Mesothelial cell of epicardium (in vitro differentiated cells): ENCODE measurements around the gene JPH3. TPM values are rescaled to one million over a fixed set of nuclear protein-coding genes. Genes with fewer than 3 reads are reported as not detected.
A peak's percentile ranks its signal among the peaks of the same experiment; 100 is the strongest.

Source experiments
- DNase-seq, 2 experiments: peaks; one replicate each; pipeline ENCODE4 v3.0.0; 2021; ENCODE audit warnings: low spot score in 2 of 2; ENCODE audit not compliant: unreplicated experiment in 2 of 2
- H3K27ac Mint-ChIP-seq: 2 replicates; pipeline ENCODE4 v1.8.0; 2021; ENCODE audit warnings: mixed read lengths
- H3K27me3 Mint-ChIP-seq: 2 replicates; pipeline ENCODE4 v1.8.0; 2021; ENCODE audit warnings: low read depth, mixed read lengths
- H3K36me3 Mint-ChIP-seq: 2 replicates; pipeline ENCODE4 v1.8.0; 2021; ENCODE audit warnings: mixed read lengths
- H3K4me1 Mint-ChIP-seq: 2 replicates; pipeline ENCODE4 v1.8.0; 2021; ENCODE audit warnings: mixed read lengths
- H3K4me3 Mint-ChIP-seq: 2 replicates; pipeline ENCODE4 v1.8.0; 2021; ENCODE audit warnings: mild to moderate bottlenecking, moderate library complexity, mixed read lengths
- H3K9me3 Mint-ChIP-seq: 2 replicates; pipeline ENCODE4 v1.8.0; 2021; ENCODE audit warnings: mixed read lengths
- total RNA-seq: library from RNA; stranded (reverse); gene quantifications from 3 replicates; pipeline ENCODE4 v1.2.1, GENCODE V29; 2021
- TF ChIP-seq, protein P1 (sequence below): fragments of 200-600 bp; sonication (generic); IDR thresholded peaks from one replicate; pipeline ENCODE4 v1.5.0; 2021; ENCODE audit warnings: antibody characterized with exemption; ENCODE audit not compliant: unreplicated experiment

Gene JPH3
- 15.1 to 16.8 TPM (median 15.4 TPM) in 3 replicates for total RNA-seq

DNA sequence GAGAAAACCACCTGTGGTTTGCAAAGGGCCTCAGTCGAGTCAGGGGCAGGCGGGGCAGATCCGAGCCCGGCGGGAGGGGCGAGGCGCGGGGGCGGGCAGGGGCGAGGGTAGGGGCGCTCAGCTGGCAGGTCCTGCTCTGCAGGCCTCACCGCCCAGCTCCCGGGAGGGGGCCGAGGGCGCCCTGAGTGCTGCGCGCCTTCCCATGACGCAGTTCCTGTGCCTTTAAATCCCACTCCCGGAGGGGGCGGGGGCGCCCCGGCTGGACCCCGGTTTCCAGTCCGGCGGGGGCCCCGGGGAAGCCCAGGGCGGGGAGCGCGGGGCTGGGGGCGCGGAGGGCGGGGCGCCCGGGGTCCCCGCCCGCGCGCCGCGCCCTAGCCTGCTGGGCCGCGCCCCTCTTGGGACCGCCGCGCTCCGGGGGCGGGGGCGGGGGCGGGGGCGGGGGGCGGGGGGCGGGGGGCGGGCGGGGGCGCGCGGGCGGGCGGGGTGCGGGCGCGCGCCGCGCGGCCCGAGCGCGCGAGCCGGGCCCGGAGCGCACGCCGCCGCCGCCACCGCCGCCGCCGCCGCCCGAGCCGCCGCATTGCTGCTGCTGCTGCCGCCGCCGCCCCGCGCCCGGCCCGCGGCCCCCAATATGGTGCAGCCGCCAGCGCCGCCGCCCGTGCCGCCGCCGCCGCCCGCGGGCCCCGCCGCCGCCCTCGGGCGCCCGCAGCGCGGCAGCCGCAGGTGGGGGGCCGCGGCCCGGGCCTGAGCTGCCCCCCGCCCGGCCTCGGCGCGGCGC is at the start of gene JPH3:
JPH3 (plus strand) TSS at position 508 of the 775 bp plus-strand sequence. CDS start 639 bp downstream, outside the sequence.
- Mint-ChIP-seq H3K4me1 (peaks cover 15% of the 10 kb centered on the region), H3K36me3 (no peaks in the 10 kb centered on the region), H3K9me3 (no peaks in the 10 kb centered on the region), H3K27me3 (peaks cover 43% of the 10 kb centered on the region), H3K27ac (peak within 1 kb of the TSS; percentile 23), H3K4me3 (peak within 1 kb of the TSS; percentile 86)
- TF ChIP-seq, protein P1, sequence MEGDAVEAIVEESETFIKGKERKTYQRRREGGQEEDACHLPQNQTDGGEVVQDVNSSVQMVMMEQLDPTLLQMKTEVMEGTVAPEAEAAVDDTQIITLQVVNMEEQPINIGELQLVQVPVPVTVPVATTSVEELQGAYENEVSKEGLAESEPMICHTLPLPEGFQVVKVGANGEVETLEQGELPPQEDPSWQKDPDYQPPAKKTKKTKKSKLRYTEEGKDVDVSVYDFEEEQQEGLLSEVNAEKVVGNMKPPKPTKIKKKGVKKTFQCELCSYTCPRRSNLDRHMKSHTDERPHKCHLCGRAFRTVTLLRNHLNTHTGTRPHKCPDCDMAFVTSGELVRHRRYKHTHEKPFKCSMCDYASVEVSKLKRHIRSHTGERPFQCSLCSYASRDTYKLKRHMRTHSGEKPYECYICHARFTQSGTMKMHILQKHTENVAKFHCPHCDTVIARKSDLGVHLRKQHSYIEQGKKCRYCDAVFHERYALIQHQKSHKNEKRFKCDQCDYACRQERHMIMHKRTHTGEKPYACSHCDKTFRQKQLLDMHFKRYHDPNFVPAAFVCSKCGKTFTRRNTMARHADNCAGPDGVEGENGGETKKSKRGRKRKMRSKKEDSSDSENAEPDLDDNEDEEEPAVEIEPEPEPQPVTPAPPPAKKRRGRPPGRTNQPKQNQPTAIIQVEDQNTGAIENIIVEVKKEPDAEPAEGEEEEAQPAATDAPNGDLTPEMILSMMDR: no peak
- peak in 1 of 2 experiments; percentile 57 for DNase-seq

DNA sequence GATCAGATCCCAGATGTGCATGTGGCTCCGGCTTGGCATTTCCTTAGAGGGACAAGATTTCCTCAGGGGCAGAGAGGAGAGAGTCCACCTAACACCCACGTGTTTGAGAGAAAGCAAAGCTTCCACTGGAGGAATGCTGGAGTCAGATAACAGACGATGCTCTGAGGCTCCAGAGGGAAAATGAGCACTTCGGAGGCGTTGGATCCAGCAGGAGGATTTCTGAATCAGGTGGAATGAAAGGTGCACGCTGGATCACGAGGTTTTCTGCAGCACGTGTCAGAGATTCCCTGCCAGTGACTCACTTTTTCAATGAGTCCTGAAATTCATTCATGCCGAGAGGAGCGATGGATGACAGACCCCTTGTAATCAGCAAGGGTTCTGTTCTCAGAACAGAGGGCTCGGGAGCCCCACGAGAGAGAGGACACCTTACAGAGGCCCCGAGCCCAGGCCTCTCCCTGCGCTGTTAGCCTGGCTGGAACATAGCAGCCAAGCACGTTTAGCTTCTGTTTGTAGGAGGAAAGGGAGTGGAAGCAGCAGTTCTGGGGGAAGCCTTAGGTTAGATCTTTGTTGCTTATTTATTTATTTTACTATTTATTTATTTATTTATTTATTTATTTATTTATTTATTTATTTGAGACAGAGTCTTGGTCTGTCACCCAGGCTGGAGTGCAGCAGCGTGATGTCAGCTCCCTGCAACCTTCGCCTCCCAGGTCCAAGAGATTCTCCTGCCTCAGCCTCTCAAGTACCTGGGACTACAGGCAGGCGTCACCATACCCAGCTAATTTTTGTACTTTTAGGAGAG is 49.3 kb upstream of the JPH3 start:
- TF ChIP-seq, protein P1: no peak
- H3K27ac Mint-ChIP-seq: peak overlapping the region; percentile 72

DNA sequence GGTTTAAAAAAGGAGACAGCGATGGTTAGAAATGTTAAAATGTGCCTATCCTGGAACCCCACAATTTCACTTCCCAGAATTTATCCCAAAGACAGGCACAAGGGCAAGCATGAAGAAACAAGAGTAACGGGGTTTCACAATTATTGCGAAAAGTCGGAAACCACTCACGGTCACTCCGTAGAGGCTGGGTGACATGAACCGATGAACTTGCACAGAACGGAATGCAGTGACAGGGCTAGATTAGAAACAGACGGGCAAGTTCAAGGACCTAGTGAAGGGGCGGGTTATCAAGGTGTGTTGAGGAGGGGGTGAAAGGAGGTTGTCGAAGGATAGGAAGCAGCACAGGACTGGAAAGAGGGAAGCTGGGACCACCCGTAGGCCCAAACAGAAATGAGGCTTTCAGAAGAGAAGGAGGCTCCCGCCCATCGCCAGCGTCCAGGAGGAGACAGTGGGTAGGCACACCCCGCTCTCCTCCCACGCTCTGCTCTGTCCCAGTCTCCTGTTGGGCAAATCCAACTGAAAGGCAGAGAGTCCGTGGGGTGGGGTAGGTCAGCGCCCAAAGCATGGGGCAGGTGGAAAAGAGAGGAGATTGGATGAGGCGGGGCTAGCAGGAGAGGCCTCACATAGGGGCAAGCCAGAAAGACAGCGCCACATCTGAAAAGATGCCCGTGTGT is 47.4 kb upstream of the JPH3 start:
- Mint-ChIP-seq H3K27me3 (no peaks in the 10 kb centered on the region), H3K4me3 (no peak overlapping the region), H3K27ac (no peak overlapping the region), H3K4me1 (peaks cover 6% of the 10 kb centered on the region), H3K36me3 (no peaks in the 10 kb centered on the region), H3K9me3 (no peaks in the 10 kb centered on the region)
- no peak for DNase-seq
- TF ChIP-seq, protein P1: no peak

More for the DNA sequence above, 49.3 kb upstream of the JPH3 start:
- DNase-seq: no peak
- Mint-ChIP-seq H3K36me3 (no peaks in the 10 kb centered on the region), H3K27me3 (peaks cover 13% of the 10 kb centered on the region), H3K9me3 (no peaks in the 10 kb centered on the region), H3K4me3 (no peak overlapping the region), H3K4me1 (peaks cover 6% of the 10 kb centered on the region)

DNA sequence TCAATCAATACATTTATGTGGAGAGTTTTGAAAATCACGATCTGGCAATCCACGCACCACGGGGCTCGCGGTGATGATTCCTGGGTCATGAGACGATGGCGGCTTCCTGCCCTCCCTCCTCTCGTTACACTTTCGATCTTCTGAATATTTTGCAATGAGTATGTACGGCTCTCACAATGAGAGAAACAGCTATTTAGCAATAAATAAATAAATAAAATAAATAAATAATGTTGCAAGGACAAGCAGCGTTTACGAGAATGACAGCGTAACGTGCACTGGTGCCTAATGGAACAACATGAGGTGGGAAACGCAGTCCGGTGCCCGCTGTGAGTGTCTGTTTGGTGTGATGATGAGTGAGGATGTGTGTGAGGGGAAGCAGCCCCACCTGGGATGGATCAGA is 46.7 kb upstream of the JPH3 start:
- Mint-ChIP-seq H3K27me3 (no peaks in the 10 kb centered on the region), H3K4me1 (peaks cover 6% of the 10 kb centered on the region), H3K9me3 (no peaks in the 10 kb centered on the region), H3K4me3 (no peak overlapping the region), H3K27ac (no peak overlapping the region), H3K36me3 (no peaks in the 10 kb centered on the region)
- no peak for DNase-seq
- TF ChIP-seq, protein P1: no peak

DNA sequence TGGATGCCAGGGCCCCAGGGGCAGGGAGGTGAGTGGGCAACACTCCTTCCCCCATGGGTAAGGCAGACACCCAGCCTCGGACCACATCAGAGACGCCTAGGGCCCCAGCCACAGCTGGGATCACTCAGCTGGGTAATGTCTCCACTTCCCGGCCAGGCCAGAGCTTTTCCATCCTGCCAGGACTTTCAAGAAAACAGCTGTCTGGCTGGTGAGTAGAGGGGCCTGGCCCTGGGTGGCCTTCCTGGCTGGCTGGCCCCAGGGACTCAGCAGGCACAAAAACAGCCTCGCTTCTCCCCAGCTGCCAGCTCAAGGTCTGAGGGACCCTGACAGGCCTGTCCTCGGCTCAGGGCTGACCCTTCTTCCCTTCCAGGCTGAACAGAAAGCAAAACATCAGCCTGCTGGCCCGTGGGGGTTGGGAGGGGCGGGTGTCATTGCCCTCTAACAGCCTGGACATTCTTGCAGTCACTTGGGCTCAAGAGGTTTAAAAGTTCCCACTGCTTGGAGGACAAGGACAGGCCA is 45.3 kb upstream of the JPH3 start:
- Mint-ChIP-seq H3K27ac (no peak overlapping the region), H3K4me3 (no peak overlapping the region), H3K4me1 (peaks cover 6% of the 10 kb centered on the region), H3K36me3 (no peaks in the 10 kb centered on the region), H3K9me3 (no peaks in the 10 kb centered on the region), H3K27me3 (no peaks in the 10 kb centered on the region)
- no peak for DNase-seq
- TF ChIP-seq, protein P1: no peak
